GM12892 (cell line): ENCODE data around the gene UGT2B7.
"Not testable (repeated sequence)": the region's sequence is repeated elsewhere in the genome, so short reads cannot be mapped to it uniquely, and the experiment has no call there.

Experiments used
- POLR2A ChIP-seq: IDR thresholded peaks from 2 replicates; pipeline ENCODE4 v1.6.1; 2011; ENCODE audit warnings: low read depth, low read length, control low read depth
- POLR2AphosphoS5 ChIP-seq: IDR thresholded peaks from 2 replicates; pipeline ENCODE4 v1.6.1; 2011; ENCODE audit warnings: low read depth, low read length, control low read depth
- TAF1 ChIP-seq: IDR thresholded peaks from 2 replicates; pipeline ENCODE4 v1.6.1; 2011; ENCODE audit warnings: low read depth, mild to moderate bottlenecking, control low read depth, low read length, borderline replicate concordance

GRCh38 chr4:69054033-69054432, 42.2 kb upstream of the UGT2B7 start:
- not testable (repeated sequence) for TF ChIP-seq POLR2A, POLR2AphosphoS5, TAF1
